Measurements from ENCODE around the gene TINAGL1.

DNA sequence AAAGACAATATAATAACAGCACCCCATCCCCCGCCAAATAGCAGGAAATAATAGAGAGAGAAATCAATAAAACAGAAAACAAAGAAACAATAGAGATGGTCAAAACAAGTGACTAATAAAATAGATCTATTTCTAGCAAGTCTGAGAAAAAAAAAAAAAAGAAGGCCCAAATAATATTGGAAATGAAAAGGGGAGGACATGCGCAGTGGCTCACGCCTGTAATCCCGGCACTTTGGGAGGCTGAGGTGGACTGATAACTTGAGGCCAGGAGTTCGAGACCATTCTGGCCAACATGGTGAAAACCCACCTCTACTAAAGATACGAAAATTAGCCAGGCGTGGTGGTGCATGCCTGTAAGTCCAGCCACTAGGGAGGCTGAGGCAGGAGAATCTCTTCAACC lies 22.7 kb downstream of the TINAGL1 start:
- TF ChIP-seq EZH2 (IDR thresholded peaks at IDR 0.05) = no peak
- no peak for TF ChIP-seq POLR2AphosphoS5 (IDR thresholded peaks at IDR 0.05; ENCODE audit: borderline replicate concordance, low read depth, low read length)
- no peak for TF ChIP-seq FOXP2 (optimal IDR thresholded peaks at IDR 0.05; ENCODE audit: control extremely low read depth, extremely low read length, insufficient read depth)
